CD1c-positive myeloid dendritic cell (primary cell): Measurements from ENCODE around the gene ADGRG7.
A peak's percentile ranks its signal among the peaks of the same experiment; 100 is the strongest.

Experiments used
- DNase-seq: peaks from one replicate; pipeline ENCODE4 v3.0.0-alpha.2; 2016; ENCODE audit errors: extremely low spot score

ADGRG7 gene

DNA sequence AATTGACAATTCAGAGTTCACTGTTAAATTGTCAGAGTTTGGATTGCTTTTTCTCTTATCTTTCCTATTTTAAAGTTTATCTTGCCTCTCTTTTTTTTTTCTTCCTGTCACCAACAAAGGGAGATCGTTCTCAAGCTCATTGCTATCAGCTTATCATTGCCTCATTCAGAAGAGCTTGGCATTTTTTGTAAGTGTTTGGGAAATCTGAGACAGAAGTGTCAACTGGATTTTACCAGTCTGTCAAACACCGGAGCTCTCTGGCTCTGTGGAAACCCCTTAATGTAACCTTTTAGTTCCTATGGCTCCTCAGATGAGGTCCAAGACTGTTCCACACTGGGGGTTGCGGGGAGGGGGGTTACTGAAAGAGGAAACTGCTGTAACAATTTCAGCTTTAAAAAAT, 89.3 kb downstream of the ADGRG7 start:
- DNase-seq, result no peak

DNA sequence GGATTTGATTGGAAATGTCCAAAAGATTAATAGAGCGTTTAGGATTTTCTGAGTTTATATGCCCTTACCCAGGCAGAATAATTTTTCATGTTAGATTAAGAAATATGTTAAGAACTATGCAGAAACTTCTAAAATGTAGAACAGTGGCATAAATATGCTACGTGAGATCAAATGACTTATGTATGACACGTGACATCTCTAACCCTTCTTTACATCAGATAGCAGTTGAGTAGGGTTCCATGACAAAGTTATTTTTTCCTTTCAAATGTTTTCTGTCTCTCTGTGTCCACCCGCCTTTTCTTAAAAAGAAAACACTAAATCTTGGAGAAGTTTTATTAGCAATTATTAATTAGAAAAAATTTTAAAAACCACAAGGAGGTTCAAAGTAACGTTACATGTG, 91.3 kb downstream of the ADGRG7 start:
- DNase-seq, result no peak

- DNase-seq, result no peak
Observed at GRCh38 chr3:100702082-100702979, 92.9 kb downstream of the ADGRG7 start.

- no peak for DNase-seq
Observed at GRCh38 chr3:100702980-100703345, 93.6 kb downstream of the ADGRG7 start.

DNA sequence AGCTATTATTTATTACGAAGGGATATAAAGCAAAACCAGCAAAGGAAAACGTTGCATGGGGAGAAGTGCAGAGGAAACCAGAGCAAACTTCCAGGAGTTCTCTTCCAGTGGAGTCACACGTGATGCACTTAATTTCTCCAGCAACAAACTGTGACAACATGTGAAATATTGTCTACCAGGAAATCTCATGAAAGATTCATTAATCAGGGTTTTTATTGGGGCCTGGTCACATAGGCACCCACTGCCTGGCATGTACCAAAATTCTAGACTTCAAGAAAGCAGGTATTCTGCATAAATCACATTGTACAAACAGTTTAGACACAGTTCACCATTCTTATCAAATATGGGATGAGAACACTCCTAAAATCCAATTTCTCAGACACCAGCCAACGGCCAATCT, 94.5 kb downstream of the ADGRG7 start:
- DNase-seq, result no peak

GRCh38 chr3:100706365-100706764, 97.0 kb downstream of the ADGRG7 start:
- DNase-seq, result no peak

GRCh38 chr3:100708644-100708988, 99.2 kb downstream of the ADGRG7 start:
- no peak for DNase-seq

DNA sequence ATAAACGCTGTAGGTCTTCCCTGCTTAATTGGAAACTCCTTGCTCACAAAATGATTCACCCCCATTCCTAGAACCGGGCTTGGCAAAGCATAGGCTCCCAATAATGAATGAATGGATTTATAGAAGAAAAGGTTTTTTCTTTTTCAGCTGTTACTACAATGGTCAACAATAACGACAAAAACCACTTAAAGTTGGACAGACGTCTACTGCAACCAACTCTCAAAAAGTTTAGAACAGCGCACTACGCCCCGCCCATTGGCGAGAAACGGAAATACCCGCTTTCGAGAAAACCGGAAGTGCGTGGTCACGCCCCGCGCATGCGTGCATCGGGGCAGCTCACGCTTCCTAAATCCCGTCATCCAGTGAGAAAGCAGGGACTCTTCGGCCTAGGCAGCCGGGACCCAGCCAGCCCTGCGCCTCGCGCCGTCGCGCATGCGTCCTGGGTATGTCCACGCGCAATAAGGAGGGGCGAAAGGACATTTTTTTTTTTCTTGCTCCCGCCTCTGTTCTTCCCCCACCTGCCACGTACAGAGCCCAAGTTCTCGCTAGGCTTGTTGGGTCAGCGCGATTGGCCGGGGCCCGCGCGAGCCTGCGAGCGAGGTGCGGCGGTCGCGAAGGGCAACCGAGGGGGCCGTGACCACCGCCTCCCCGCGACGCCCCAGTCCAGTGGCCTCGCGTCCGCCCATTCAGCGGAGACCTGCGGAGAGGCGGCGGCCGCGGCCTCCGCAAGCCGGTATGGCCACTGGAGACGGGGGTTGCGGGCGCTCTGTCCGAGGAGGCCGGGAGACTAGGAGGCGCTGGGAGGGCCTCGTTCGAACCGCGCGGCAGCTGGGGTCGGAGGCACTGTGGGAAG, 99.8 kb downstream of the ADGRG7 start, which contains the start of gene TFG:
Gene TFG, plus strand, starts transcription at position 506 of the 853 bp plus-strand sequence. CDS start 4,192 bp downstream, outside the sequence.
- peak; percentile 100 for DNase-seq

DNA sequence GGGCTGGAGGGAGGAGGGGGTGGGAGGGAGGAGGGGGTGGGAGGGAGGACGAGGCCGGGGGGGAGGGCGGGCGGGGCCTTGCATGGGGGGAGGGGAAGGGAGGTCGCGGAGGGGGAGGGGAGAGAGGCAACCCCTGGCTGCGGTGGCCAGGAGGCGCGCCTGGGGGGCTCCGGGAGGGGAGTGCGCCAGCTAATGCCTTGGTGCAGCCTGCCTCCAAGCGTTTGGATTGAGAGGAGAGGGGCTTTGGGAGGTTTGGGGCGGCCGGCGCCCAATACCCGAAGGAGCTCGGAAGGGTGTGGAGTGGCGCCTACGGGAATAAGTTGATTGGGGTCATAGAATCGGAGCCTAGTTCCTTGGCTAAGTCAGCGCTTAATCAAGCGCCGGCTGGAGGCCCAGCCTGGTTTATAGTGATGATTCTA, 100.5 kb downstream of the ADGRG7 start:
- no peak for DNase-seq

- DNase-seq, result peak; percentile 71
Observed at GRCh38 chr3:100710261-100710968, 101.0 kb downstream of the ADGRG7 start.

DNA sequence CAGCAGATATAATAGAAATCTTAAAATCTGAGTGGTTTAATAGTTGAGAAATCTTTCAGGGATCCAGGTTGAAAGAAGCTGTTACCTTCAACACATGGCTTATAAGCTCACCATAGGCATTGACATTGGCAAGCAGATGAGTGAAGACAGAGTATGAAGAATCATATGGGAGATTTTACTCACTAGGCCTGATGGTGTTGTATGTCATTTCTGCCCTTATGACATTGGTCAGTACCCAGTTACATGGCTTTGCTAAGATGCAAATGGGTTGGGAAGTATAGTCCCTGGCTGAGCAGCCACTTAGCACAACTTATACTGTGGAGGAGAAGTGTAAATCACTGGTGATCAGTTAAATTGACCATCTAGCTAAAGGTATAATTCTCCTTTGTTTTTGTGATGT, 105.8 kb downstream of the ADGRG7 start:
- no peak for DNase-seq

DNA sequence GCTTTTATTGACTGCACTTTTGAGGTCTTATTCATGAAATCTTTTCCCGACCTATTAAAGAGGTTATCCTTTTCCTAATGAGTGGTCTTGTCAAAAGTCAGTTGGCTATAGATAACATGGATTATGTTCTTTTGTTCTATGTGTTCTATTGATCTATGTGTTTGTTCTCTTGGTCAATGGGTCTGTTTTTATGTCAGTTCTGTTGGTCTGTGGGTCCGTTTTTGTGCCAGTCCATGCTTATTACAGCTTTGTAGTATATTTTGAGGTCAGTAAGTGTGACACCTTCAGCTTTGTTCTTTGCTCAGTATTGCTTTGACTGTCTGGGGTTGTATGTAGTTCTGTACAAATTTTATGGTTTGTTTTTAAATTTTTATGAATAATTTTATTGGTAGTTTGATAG, 107.7 kb downstream of the ADGRG7 start:
- no peak for DNase-seq

GRCh38 chr3:100717637-100718487, 108.5 kb downstream of the ADGRG7 start:
- DNase-seq, result no peak

DNA sequence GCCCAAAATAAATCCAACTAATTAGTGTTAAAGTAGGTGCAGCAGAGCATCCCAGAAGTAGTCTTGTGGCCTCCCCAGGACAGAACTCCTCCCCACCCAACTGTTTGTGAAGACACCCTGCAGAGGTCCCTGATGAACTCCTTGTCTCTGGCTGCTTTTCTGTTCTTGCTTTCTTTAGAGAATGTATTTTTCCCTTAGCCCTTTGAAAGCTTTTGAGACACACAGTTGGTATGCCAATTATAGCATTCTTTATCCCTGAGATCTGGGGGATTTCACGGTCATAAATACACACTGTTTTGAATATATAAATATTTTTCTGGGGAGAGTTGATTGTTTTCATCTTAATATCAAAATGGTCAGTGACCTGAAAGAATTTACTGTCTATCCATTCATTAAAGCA, 109.7 kb downstream of the ADGRG7 start:
- DNase-seq, result no peak

DNA sequence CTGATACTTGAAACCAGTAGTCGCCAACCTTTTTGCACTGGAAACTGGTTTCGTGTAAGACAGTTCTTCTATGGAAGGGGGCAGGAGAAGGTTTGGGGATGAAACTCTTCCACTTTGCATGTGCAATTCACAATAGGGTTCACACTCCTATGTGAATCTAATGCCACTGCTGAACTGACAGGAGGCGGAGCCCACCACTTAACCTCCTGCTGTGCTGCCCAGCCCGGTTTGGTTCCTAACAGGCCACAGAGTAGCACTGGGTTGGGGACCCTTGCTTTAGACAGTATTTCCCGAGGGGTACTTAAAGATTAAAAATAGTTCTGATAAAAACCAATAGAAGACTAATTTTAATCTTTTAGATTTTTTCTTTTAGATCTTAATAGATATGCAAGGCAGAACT, 111.0 kb downstream of the ADGRG7 start:
- no peak for DNase-seq

DNA sequence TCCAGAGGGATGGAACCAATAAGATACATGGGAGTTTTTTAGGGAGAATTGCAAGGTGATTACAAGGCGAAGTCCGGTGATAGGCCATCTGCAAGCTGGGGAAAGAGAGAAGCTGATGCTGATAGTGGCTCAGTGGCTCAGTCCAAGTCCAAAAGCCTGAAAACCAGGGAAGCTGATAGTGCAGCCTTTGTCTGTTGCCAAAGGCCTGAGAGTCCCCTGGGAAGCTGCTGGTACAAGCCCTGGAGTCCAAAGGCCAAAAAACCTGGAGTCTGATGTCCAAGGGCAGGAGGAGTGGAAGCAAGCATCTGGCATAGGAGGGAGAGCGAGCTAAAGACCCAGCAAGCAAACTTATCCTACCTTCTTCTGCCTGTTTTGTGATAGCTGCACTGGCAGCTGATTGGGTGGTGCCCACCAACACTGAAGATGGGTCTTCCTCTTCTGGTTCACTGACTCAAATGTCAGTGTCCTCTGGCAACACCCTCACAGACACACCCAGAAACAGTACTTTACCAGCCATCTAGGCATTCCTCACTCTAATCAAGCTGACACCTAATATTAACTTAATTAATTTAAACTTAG, 116.6 kb downstream of the ADGRG7 start:
- no peak for DNase-seq

DNA sequence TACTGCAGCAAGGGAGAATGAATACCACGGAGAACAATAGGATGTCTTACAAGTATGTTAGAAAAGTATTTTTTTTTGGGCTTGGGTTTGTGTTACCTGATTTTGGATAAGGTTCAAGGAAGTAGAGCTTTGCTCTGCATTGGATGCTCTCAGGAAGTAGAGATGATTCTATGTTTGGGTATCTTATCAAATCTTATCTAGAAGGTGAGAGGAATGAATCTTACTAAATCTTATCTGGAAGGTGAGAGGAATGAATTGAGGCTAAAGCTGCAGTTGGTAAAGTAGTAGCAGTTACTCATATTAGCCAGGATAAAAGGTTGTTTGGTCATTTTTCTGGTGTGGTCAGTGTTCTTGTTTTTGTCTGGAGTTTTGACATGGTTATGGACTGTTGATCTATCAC, 117.3 kb downstream of the ADGRG7 start:
- DNase-seq, result no peak

GRCh38 chr3:100730524-100730923, 121.1 kb downstream of the ADGRG7 start:
- DNase-seq, result no peak

GRCh38 chr3:100732435-100732834, 123.0 kb downstream of the ADGRG7 start:
- no peak for DNase-seq

- DNase-seq, result no peak
Observed at GRCh38 chr3:100737334-100737733, 127.9 kb downstream of the ADGRG7 start.

DNA sequence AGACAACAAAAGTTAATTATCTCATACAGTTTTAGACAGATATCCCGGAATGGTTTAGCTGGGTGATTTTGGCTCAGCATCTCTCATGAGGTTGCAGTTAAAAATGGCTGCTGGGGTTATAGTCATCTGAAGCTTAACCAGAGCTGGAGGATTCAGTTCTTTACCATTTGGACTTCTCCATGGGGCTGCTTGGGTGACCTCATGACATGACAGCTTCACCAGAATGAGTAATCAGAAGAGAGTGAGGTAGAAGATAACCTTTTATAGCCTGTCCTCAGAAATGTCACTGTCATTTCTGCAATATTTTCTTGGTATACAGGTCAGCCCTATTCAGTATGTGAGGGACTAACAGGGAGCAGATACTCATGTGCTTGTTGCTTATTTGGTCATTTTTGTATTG, 130.8 kb downstream of the ADGRG7 start:
- DNase-seq, result no peak
